Fibroblast of mammary gland (primary cell): Measurements from ENCODE around the gene USP36.

ENCODE experiments used
- DNase-seq: peaks from one replicate; pipeline ENCODE4 v3.0.0-alpha.2; 2010; ENCODE audit warnings: low read depth
- H3K4me3 ChIP-seq: 2 replicates; pipeline ENCODE4 v1.5.1; 2011; ENCODE audit warnings: low read depth, mild to moderate bottlenecking, low read length, moderate library complexity; ENCODE audit not compliant: control insufficient read depth
- TF ChIP-seq, protein P1 (sequence below): conservative IDR thresholded peaks from 2 replicates; pipeline ENCODE4 v1.5.1; 2011; ENCODE audit warnings: low read depth, low read length, inconsistent platforms; ENCODE audit not compliant: control insufficient read depth, insufficient read depth

USP36 gene

DNA sequence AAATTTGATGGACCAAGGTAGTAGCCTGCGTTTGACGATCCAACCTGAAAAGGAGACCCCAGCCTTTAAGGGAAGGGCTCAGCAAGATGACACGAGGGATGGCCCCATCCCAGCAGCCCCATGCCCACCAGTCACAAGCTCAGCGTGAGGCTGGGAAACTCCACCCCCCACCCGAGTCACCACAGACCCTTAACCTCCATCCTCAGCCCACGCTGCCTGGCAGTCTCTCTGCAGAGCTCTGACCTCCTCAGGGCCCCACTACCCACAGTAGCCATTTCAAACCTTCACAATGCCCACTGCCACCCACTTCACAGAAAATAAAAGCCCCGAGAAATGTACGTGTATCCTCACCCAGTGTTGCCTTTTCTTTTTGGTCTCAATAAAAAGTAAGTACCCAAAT is 18.7 kb downstream of the USP36 start:
- no peak overlapping the region for H3K4me3 ChIP-seq
- TF ChIP-seq, protein P1, sequence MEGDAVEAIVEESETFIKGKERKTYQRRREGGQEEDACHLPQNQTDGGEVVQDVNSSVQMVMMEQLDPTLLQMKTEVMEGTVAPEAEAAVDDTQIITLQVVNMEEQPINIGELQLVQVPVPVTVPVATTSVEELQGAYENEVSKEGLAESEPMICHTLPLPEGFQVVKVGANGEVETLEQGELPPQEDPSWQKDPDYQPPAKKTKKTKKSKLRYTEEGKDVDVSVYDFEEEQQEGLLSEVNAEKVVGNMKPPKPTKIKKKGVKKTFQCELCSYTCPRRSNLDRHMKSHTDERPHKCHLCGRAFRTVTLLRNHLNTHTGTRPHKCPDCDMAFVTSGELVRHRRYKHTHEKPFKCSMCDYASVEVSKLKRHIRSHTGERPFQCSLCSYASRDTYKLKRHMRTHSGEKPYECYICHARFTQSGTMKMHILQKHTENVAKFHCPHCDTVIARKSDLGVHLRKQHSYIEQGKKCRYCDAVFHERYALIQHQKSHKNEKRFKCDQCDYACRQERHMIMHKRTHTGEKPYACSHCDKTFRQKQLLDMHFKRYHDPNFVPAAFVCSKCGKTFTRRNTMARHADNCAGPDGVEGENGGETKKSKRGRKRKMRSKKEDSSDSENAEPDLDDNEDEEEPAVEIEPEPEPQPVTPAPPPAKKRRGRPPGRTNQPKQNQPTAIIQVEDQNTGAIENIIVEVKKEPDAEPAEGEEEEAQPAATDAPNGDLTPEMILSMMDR, result no peak
- DNase-seq, result peak; percentile 60

DNA sequence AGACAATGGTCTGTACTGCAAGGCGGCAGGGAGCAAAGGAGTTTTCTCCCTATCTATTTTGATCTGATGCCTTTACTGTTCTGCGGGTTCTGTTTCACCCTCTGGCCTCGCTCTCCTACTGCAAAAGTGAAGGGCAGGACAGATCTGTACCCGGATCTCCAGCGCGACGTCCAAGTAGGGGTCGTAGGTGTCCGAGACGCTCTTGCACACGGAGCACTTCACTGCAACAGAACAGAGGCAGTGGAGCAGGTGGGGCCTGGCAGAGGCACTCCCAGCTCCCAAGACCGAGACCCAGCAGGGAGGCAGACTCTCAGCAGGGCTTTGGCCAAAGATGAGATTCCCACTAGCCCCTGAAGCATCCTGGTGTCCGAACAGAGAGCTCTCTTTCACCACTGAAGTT is 19.8 kb downstream of the USP36 start:
- H3K4me3 ChIP-seq, result no peak overlapping the region
- no peak for DNase-seq
- TF ChIP-seq, protein P1, result no peak

DNA sequence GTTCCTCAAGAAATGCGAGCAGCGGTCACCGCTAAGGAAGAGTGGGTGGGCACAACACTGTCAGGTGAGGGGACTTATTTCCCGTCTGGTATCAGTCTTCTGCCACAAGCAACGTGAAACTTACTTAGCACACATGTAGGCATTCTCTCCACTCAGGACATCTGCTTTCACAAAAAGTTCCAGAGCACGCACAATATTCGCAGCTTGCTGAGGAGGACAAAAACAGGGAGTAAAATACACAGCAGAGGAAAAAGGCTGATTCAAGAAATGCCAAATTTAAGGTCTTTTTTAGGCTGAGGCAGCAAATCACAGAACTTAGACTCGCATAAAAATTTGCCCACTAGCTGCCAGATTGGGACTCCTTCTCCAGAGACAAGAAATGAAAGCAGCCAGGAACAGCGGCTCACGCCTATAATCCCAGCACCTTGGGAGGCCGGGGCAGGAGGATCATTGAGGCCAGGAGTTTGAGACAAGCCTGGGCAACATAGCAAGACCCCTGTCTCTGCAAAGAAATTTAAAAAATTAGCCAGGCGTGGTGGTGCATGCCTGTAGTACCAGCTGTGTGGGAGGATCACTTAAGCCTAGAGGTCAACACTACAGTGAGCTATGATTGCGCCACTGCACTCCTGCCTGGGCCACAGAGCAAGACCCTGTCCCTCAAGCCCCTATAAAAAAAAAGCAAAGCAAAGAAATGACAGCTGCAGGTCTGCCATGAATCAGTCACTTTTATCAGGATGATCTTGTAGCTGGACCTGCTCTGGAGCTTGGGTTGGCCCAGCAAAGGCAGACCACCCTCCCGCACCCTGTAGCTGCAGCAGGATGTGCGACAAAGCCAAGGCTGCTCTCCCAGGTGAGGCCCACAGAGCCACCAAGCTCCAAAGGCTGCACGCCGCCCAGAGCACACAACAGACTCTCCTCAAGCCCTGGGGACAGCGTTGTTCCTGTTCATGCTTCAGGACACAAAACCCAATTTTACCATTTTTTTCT is 20.5 kb downstream of the USP36 start:
- TF ChIP-seq, protein P1, result no peak

DNA sequence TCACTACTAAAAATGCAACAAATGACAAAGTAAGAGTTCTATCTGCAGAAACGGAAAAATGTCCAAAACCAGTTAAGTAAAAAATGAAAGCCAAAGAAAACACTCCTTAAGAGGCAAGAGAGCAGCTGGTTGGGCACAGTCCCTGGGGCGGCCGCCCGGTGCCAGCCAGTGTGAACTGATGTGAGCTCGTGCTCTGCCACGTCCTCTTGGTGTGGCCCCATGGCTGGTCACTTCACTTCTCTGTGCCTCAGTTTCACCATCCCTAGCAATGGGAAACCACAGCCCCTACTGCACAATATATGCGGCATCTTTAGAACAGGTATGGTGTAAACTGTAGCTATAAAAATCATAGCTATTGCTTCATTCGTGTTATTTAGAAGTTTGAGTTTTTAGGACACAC is 21.2 kb downstream of the USP36 start:
- no peak for DNase-seq
- no peak overlapping the region for H3K4me3 ChIP-seq
- TF ChIP-seq, protein P1, result no peak

More for the DNA sequence above, 20.5 kb downstream of the USP36 start:
- H3K4me3 ChIP-seq, result no peak overlapping the region
- no peak for DNase-seq

DNA sequence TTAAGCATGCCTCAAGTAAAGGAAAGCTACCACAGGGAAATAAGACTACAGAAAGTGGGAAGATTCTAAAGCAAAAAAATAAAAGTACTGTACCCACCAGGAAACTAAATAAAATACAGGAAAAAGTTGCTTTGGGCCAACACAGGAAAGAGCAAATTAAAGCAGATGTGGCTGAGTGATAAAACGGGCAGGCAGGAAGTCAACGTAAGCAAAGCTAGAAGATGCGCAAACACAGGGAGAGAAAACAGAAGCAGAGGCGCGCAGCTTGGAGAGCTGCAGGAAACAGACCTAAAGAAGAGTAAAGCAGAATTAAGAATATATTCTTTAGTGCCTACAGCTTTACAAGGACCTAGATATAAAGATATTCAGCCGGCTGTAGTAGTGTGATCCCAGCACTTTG is 21.7 kb downstream of the USP36 start:
- no peak for DNase-seq
- TF ChIP-seq, protein P1, result no peak
- no peak overlapping the region for H3K4me3 ChIP-seq

DNA sequence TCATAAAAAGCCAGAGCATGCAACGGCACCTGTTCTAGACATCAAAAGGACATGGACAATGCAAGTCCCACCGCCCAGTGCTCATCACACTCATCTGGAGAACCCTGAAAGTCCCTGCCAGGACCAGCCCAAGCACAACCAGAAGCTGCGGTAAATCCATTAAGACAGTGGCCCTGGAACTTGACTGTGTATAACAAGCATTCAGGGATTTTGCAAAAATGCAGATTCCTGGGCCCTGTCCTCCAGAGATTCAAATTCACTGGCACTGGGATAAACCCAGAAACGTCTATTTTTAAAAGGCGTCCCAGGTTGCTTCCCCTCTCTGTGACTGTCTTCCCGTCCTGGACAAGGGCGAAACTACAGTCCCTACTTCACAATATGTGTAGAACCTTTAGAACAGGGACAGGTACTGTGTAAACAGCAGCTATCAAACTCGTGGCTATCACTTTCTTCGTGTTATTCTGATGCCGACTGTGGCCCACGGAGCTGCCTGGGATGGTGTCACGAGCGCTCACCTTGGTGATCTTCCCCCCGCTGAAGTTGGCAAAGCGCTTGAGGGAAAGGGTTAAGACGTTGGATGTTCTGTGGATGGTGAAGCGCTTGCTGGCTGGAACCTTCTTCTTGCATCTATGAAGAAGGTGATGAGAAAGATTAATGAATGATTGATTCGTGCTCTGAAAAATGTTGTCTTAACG is 22.3 kb downstream of the USP36 start:
- no peak for DNase-seq
- H3K4me3 ChIP-seq, result no peak overlapping the region
- TF ChIP-seq, protein P1, result no peak
